Uterus (tissue), 4 donors: ENCODE results near the gene ARHGAP15. TPM values are rescaled to one million over a fixed set of nuclear protein-coding genes. Genes with fewer than 3 reads are reported as not detected.

Source experiments
- DNase-seq, 2 donors: peaks; one replicate each; pipeline ENCODE4 v3.0.0-alpha.2; 2019 to 2020
- H3K27ac ChIP-seq, 2 donors: fragments of 200-600 bp; sonication (generic); 1 replicate in 1 of 2; 2 replicates in 1 of 2; pipeline ENCODE4 v1.5.1; 2016 to 2018
- H3K27me3 ChIP-seq, 2 donors: fragments of 200-600 bp; sonication (generic); one replicate each; pipeline ENCODE4 v1.5.1; 2018 to 2019; ENCODE audit warnings: control low read depth in 1 of 2
- H3K36me3 ChIP-seq, 2 donors: fragments of 200-600 bp; sonication (generic); one replicate each; pipeline ENCODE4 v1.5.1; 2019; ENCODE audit warnings: control low read depth in 1 of 2
- H3K4me1 ChIP-seq, 2 donors: fragments of 200-600 bp; sonication (generic); one replicate each; pipeline ENCODE4 v1.5.1; 2018 to 2019; ENCODE audit warnings: control low read depth in 1 of 2
- H3K4me3 ChIP-seq, 2 donors: fragments of 200-600 bp; sonication (generic); 1 replicate in 1 of 2; 2 replicates in 1 of 2; pipeline ENCODE4 v1.5.1; 2018 to 2019; ENCODE audit warnings: mild to moderate bottlenecking in 1 of 2
- H3K9me3 ChIP-seq, 2 donors: fragments of 200-600 bp; sonication (generic); one replicate each; pipeline ENCODE4 v1.5.1; 2019; ENCODE audit warnings: control low read depth in 1 of 2
- POLR2A ChIP-seq, 2 donors: fragments of 450-650 bp; IDR thresholded peaks; one replicate each; pipeline ENCODE4 v1.6.1; 2016; ENCODE audit warnings: antibody characterized with exemption in 2 of 2, mild to moderate bottlenecking in 1 of 2, moderate library complexity in 1 of 2
- intact Hi-C: fragments of 100-400 bp; cut with DNase I; formaldehyde crosslinking; loops from one replicate; pipeline ENCODE4 v1.15.1; 2023; ENCODE audit warnings: low total_unique reads
- total RNA-seq, 4 donors: library from RNA; depleted of rRNA in 3 of 4; stranded (reverse); fragments of >200 nt in 3 of 4; gene quantifications; one replicate each; pipeline versions ENCODE4 v1.1.0 to v1.2.4, GENCODE V29; 2014 to 2023
- TF ChIP-seq, protein P1 (sequence below), 4 experiments: fragments of 200-600 bp in 2 of 4; fragments of 450-650 bp in 2 of 4; sonication (generic) in 2 of 4; IDR thresholded peaks; one replicate each; pipeline ENCODE4 v1.5.1; 2016 to 2019; ENCODE audit warnings: antibody characterized with exemption in 4 of 4, mild to moderate bottlenecking in 2 of 4, moderate library complexity in 1 of 4
- donor health status: DM: yes; HTN: yes; CAD: no.

The ARHGAP15 gene
- total RNA-seq, 4 donors from 2014 or later = 0.88 to 28.4 (median 6.6) TPM

DNA sequence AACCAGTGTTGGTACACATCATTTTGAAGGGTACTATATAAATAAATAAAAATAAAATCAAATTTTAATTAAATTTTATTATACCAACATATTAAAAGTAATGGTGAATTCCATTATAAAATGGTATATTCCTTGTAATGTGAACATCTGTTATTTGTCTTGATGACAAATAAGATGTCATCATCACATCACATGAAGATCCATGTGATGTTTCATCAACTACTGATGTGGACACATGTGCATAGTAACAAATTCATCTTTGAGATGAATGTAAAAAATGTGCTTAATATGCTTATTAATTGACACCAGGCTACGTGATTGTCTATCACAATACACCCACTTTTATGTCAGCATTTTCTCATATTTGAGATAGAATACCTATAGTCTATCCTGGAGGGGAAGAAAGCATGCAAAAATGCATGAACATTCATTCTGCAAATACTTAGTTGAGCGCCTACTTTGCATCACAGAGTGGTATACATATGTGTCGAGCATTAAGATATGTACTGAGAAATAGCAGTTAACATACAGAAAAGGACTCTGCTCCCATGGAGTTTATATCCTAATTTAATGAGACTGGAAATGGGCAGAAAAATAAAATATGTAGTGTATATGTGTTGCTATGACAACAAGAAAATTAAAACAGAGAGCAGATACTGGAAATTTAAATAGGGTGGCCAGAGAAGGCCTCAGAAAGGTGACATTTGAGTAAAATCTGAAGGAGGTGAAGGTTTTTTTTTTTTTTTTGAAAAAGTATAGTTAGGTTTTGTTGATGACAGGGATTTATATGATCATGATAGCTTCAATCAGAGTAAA is 281.1 kb downstream of the ARHGAP15 start:
- TF ChIP-seq POLR2A (IDR thresholded peaks at IDR 0.05) = no peak
- TF ChIP-seq, protein P1, sequence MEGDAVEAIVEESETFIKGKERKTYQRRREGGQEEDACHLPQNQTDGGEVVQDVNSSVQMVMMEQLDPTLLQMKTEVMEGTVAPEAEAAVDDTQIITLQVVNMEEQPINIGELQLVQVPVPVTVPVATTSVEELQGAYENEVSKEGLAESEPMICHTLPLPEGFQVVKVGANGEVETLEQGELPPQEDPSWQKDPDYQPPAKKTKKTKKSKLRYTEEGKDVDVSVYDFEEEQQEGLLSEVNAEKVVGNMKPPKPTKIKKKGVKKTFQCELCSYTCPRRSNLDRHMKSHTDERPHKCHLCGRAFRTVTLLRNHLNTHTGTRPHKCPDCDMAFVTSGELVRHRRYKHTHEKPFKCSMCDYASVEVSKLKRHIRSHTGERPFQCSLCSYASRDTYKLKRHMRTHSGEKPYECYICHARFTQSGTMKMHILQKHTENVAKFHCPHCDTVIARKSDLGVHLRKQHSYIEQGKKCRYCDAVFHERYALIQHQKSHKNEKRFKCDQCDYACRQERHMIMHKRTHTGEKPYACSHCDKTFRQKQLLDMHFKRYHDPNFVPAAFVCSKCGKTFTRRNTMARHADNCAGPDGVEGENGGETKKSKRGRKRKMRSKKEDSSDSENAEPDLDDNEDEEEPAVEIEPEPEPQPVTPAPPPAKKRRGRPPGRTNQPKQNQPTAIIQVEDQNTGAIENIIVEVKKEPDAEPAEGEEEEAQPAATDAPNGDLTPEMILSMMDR (IDR thresholded peaks at IDR 0.05) = no peak
- no peak overlapping the region for H3K4me3 ChIP-seq
- intact Hi-C loops = no loop called here

DNA sequence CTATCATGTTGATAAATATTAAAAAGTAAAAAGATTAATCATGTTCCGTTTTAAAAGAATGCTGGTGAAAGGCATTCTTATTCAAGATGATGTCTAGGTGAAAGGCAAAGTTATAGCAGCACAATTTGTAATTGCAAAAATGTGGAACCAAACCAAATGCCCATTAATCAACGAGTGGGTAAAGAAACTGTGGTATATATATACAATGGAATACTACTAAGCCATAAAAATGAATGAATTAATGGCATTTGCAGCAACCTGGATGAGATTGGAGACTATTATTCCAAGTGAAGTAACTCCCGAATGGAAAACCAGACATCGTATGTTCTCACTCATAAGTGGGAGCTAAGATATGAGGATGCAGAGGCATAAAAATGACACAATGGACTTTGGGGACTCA is 286.4 kb downstream of the ARHGAP15 start:
- H3K4me3 ChIP-seq = no peak overlapping the region
- no peaks in the 10 kb centered on the region for H3K27me3 ChIP-seq
- no peak overlapping the region for H3K27ac ChIP-seq
- TF ChIP-seq, protein P1 (IDR thresholded peaks at IDR 0.05) = no peak
- TF ChIP-seq POLR2A (IDR thresholded peaks at IDR 0.05) = no peak
- intact Hi-C loops = no loop called here
- no peaks in the 10 kb centered on the region for H3K4me1 ChIP-seq
- H3K36me3 ChIP-seq = no peaks in the 10 kb centered on the region
- DNase-seq = no peak
- H3K9me3 ChIP-seq = no peaks in the 10 kb centered on the region

More for the DNA sequence above, 281.1 kb downstream of the ARHGAP15 start:
- Histone ChIP-seq H3K9me3 (no peaks in the 10 kb centered on the region), H3K27ac (no peak overlapping the region), H3K36me3 (no peaks in the 10 kb centered on the region), H3K4me1 (no peaks in the 10 kb centered on the region), H3K27me3 (no peaks in the 10 kb centered on the region)
- DNase-seq = no peak

DNA sequence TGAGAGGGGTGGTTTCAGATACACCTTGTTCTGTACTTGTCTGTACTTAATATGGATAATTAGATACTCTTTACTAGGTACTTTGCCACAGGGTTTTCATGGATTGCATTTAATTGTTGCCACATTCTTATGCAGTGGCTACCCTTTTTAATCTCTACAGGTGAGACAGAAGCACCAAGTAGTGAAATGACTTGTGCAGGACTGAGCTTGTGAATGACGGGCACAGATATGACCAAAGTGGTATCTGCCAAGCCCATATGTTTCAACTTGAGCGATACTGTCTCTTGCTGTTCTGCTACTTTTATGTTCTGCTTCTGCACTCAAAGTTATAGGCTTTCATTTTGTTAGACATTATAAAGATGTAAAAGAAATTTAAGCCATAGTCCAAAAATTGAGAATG is 288.2 kb downstream of the ARHGAP15 start:
- TF ChIP-seq, protein P1 (IDR thresholded peaks at IDR 0.05) = no peak
- no peak for TF ChIP-seq POLR2A (IDR thresholded peaks at IDR 0.05)
- Histone ChIP-seq H3K4me1 (no peaks in the 10 kb centered on the region), H3K9me3 (no peaks in the 10 kb centered on the region), H3K4me3 (no peak overlapping the region), H3K27me3 (no peaks in the 10 kb centered on the region), H3K27ac (no peak overlapping the region), H3K36me3 (no peaks in the 10 kb centered on the region)
- DNase-seq = no peak
- intact Hi-C loops = no loop called here

DNA sequence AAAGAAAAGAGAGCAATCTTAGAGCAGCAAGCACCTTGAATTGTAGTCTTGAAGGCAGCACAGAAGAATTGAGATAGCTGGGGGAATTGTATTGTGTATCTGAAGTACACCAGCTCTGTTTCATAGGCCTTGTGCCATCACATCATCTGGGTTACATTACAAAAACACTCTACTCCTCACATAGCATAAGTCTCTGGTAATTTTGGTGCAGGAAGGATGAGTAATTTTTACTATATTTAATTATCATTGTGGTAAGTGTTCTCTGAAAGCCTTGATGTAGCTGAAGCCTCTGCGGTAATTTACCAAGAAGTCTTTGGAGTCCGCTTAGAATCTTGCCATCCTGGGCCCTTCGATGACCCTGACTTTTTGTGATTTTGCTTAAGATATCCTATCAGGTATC is 291.1 kb downstream of the ARHGAP15 start:
- no peaks in the 10 kb centered on the region for H3K36me3 ChIP-seq
- intact Hi-C loops = no loop called here

DNA sequence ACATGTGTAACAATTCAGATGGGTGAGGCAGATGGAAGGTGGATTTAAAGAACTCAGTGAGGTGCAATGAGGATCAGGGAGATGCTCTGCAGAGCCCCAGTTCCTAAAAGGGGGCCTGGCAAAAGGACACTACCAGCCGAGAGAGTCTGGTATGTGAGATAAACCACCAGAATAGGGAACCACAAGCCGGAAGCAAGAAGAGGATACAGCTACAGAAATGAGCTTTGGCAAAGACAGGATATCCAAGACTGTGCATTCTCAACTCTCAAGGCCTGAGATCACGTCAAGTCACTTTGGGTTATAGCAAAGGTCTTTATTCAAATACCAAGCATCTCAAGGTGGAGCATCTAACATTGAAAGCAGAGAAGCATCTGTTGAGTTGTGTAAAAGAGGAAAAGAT is 293.5 kb downstream of the ARHGAP15 start:
- Histone ChIP-seq H3K4me3 (no peak overlapping the region), H3K27ac (no peak overlapping the region), H3K36me3 (no peaks in the 10 kb centered on the region), H3K27me3 (no peaks in the 10 kb centered on the region), H3K4me1 (no peaks in the 10 kb centered on the region), H3K9me3 (no peaks in the 10 kb centered on the region)
- intact Hi-C loops = no loop called here
- no peak for DNase-seq
- TF ChIP-seq, protein P1 (IDR thresholded peaks at IDR 0.05) = no peak

More for the DNA sequence above, 291.1 kb downstream of the ARHGAP15 start:
- DNase-seq = no peak
- no peaks in the 10 kb centered on the region for H3K4me1 ChIP-seq
- no peak overlapping the region for H3K27ac ChIP-seq
- H3K27me3 ChIP-seq = no peaks in the 10 kb centered on the region
- TF ChIP-seq POLR2A (IDR thresholded peaks at IDR 0.05) = no peak
- TF ChIP-seq, protein P1 (IDR thresholded peaks at IDR 0.05) = no peak
- no peaks in the 10 kb centered on the region for H3K9me3 ChIP-seq
- no peak overlapping the region for H3K4me3 ChIP-seq
